GM18951 (cell line): ENCODE data around the gene LYG2.
"Not testable (repeated sequence)": the region's sequence is repeated elsewhere in the genome, so short reads cannot be mapped to it uniquely, and the experiment has no call there.

Experiments used
- POLR2A ChIP-seq: IDR thresholded peaks from 4 replicates; pipeline ENCODE4 v1.6.1; 2011; ENCODE audit warnings: mild to moderate bottlenecking; ENCODE audit not compliant: insufficient read length, insufficient read depth; ENCODE audit errors: extremely low read depth
- in situ Hi-C: fragments of 300-500 bp; cut with MboI; formaldehyde crosslinking; loops from one replicate; pipeline ENCODE4 v1.12.0; 2022; ENCODE audit warnings: low sequenced_read_pairs, mixed read lengths, inconsistent platforms; ENCODE audit not compliant: unreplicated experiment

The LYG2 gene, protein sequence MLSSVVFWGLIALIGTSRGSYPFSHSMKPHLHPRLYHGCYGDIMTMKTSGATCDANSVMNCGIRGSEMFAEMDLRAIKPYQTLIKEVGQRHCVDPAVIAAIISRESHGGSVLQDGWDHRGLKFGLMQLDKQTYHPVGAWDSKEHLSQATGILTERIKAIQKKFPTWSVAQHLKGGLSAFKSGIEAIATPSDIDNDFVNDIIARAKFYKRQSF

DNA sequence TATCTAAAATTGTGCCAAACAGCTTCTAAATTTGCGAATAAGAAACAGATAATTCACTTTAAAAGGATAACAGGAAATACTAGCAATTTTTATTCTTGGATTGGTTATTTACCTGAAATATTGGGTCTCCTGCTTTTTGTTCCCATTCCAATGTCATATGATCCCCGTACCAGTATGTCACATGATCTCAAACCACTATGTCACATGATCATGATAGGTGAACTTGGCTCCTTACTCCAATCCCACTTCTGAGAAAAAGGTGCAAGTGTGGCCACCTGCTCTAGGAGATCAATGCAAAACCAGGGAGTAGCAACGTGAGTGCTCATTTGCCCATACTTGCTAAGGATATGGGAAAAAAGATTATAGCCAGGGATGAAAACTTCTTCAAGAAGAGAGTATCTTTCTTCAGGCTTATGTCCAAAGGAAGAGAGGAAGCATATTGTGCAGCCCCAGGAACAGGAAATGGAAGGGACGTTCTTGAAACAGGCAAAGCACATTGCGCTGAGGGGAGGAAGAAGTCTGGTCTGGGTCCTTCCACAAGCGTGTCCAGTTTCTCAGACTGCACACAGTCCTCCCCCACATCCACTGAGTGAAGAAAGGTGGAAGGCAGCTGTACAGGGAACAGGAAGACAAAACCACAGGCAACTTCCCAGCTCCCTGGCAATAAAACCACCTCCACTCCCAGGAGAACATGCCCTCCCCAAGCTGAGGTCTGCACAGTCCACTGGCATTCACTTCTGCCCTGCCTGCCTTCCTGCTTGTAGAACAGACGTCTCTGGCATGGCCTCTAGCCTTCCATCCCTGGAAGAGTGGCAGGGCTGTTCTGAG, at the start of gene LYG2:
Gene LYG2, minus strand, starts transcription at position 176 of the 828 bp plus-strand sequence. CDS start 1,406 bp downstream, outside the sequence.
- TF ChIP-seq POLR2A: no peak
- in situ Hi-C loops: no loop called here

DNA sequence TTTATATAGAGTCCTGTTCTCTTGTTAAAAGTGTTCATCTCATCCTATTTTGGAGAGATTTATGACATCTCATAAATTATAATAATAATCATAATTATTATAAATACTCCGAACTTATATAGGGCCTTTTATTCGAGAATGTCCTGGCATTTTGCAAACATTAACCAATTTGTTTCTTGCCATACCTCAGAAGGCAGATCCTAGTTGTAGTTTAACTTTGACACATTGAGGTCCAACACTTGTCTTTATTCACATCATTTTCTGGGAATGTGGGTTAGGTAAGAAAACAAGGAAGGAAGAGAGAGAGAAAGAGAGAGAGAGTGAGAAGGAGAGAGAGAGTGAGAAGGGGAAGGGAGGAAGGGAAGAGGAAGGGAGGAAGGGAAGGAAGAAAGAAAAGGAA, 45.6 kb upstream of the LYG2 start, which contains the start of gene LYG1:
Gene LYG1, minus strand, starts transcription at position 101 of the 400 bp plus-strand sequence. CDS start 5,527 bp downstream, outside the sequence.
- in situ Hi-C loops: not testable (repeated sequence)

DNA sequence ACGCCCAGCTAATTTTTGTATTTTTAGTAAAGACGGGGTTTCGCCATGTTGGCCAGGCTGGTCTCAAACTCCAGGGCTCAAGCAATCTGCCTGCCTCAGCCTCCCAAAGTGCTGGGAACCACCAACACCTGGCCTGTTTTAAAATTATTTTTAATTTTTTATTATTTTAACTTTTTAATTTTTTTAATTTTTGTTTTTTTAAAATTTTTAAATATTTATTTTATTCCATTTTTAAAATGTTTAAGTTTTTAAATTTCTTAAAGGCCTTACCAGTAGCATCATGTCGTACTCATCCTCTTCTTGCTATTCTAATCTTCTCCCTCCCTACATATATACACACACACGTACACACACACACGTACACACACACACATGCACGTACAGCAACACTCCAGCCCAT, 44.1 kb upstream of the LYG2 start:
- no peak for TF ChIP-seq POLR2A
- in situ Hi-C loops: no loop called here

DNA sequence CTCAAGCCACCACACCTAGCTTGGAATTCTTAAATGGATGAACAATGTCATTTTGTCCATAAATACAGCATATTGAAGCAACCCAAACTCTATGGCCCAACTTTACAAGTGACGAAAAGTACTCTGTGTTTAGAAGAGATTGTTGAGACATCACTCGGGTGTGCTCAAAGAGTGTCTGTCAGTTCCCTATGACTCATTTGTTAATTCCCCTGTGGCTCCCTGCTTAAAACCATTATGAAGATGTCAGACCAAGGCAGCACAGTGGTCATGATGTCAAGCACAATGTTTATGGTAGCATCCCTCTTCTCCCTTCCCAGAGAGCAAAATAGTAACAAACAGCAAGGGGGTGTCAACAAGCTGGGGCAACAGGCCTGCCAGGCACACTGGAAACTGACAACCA, 42.5 kb upstream of the LYG2 start:
- no peak for TF ChIP-seq POLR2A
- in situ Hi-C loops: no loop called here

DNA sequence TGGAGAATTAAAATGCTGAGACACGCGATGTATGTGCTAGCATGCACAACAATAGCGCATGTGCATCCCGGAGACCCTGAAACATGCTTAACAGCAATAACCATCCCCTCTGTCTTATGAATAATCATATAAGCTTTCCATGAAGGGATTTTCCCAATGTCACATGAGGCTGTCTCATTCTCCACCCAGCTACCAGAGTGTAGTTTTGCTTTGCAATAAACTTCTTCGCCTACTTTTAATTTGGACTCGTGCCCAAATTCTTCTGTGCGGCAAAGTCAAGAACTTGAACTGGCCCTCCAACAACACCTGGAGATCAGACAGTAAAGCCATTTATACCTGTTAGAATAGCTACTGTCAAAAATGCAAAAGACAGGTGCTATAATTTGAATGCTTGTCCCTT, 30.1 kb upstream of the LYG2 start:
- in situ Hi-C loops: no loop called here
- no peak for TF ChIP-seq POLR2A

DNA sequence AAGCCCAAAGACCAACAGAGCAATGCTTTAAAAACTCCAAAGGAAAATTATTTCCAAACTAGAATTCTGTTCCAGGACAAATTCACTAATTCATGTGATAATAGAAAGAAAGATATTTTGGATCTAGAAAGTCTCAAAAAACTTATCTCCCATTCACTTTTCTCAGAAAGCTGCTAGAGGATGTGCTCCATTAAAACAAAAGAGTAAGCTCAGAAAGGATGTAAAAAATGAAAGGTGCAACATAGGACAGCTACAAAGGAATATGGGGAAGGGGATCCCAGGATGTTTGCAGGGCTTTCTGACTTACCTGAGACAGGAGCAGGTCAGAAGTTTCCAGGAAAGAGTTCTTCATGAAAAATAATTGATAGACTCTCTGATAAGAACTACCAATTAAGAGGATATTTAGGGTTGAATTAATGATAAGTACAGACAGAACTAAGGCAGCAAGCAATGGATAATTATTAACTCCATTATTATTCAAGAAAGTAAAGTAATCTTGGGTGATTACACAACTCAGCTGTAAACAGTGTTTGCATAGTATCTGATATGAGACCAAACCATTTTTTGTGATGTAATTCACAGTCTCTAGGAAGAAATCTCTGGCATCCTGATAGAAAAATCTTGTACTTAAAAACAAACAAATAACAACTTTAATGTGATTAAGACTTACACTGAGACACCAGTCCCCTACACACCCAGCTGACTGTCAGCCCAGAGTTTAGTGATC, 24.7 kb upstream of the LYG2 start:
- no peak for TF ChIP-seq POLR2A
- in situ Hi-C loops: no loop called here

DNA sequence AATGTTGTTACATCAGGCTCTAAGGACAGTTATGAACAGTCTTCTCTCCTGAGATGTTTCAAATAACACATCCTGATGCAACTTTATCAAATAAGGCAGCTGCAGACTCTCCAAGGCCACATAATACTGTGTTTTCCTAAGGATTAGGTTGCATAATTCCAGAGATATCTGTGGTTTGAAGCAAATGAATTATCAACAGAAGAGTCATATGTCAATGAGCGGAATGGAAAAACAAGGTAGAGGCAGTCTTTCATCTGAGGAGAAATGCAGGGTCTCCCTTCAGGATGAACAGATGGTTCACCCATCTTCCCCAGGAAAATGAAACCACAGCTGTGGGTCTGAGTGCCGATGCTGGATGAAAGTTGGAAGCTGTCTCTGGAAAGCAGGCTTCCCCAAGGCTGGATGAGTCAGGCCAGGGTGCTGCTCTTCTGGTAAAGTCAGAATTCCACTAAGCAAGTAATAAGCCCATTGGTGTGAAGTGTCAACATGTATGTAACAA, 23.4 kb upstream of the LYG2 start:
- TF ChIP-seq POLR2A: no peak
- in situ Hi-C loops: no loop called here

DNA sequence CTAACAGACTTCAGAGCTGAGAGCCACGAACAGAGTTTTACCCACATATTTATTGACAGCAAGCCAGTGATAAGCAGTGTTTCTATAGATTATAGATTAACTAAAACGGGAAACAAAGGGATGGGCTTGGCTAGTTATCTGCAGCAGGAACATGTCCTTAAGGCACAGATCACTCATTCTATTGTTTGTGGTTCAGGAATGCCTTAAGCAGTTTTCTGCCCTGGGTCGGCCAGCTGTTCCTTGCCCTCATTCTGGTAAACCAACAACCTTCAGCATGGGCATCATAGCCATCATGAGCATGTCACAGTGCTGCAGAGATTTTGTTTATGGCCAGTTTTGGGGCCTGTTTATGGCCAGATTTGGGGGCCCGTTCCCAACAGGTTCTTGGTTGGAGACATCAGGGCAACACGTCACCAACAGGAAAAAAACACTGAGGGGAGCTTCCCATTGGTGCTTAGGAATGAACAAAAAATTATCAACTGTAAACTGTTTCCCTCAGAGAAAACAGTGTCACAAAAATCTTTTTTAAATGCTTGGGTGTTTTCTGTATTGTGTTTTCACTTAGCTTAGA, 22.8 kb upstream of the LYG2 start:
- in situ Hi-C loops: not testable (repeated sequence)

DNA sequence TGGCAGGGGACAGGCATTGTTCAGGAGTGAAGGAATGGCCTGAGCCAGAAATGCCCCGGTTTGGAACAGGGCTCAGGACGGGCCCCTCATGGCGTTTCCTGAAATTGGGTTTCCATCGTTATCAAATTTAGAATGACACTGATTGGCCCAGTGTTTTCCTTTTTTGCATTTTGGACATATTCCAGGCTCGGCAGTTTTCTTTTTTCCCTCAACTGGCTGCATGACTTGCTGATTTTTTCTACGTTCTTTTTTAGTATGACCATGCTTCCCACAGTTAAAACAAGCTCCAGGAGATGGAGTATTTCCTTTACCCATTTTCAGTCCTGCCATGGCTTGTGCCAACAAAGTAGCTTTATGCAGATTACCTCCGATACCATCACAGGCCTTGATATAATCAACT, 20.4 kb upstream of the LYG2 start:
- TF ChIP-seq POLR2A: no peak
- in situ Hi-C loops: no loop called here

DNA sequence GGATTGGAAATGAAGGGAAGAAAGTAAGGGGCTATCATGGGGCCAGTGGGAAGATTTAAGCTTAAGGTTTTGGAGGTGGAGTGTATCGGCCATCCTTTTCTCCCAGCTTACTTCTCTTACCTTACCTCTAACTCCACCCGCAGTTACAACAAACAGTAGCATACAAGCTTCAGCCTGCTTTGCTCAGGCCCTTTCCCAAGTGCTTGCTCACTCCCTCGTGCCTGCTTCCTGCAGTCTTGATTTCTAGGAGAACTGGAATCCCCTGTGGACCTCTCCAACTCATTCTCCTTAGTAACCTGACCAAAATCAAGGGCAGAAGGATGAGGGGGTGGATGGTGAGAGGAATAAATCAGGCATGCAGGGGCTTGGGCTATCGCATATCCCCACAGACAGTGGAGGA, 5.8 kb upstream of the LYG2 start:
- in situ Hi-C loops: no loop called here
- no peak for TF ChIP-seq POLR2A

DNA sequence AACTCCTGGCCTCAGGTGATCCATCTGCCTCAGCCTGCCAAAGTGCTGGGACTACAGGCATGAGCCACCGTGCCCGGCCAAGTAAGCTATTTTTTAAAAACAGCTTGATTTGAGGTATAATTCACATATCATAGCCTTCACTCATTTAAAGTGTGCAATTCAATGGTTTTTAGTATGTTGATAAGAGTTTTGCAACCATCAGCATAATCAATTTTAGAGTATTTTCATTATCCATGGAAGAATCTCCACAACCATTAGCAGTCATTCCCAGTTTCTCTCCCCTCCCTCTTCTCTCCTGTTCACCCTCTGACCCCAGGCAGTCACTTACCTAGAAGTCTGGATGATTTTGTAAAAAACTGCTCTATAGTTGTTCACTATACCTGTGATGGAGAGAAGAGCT, 4.7 kb upstream of the LYG2 start:
- in situ Hi-C loops: no loop called here
- no peak for TF ChIP-seq POLR2A

DNA sequence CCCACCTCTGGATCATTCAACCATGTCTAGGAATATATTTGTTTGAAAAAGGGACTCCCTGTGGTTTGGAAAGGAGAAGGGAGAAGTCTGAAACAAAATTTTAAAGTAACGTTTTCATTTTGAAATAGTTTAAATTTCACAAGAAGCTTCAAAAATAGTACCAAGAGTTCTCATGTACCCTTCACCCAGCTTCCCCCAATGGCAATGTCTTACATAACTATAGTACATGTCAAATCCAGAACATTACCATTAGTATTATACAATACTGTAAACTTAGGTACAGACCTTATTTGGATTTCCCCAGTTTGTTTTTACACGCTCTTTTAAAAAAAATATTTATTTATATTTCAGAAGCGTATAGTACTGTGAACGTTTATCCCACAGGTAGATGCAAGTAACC, 4.0 kb upstream of the LYG2 start:
- TF ChIP-seq POLR2A: no peak
- in situ Hi-C loops: no loop called here

DNA sequence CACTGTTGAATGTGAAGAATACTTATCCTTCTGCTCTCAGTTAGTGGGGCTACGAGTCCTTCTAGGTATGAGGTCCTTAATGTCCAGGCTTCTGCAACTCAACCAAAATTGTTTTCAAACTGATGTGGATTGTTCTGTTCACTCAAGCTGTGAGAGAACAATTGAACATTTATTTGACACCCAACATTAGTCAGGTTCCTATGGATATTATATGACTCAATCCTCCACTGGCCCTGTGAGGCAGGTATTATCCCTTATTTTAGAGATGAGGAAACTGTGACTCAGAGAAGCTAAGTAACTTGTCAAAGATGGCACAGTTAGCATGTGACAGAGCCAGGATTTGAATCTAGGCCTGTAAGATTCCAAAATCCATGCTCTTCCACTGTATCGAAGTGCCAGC, 1.2 kb upstream of the LYG2 start:
- in situ Hi-C loops: no loop called here
- TF ChIP-seq POLR2A: no peak
